Mesothelial cell of epicardium (in vitro differentiated cells): Measurements from ENCODE around the gene MYOF. TPM values are rescaled to one million over a fixed set of nuclear protein-coding genes. Genes with fewer than 3 reads are reported as not detected.

ENCODE experiments used
- DNase-seq, 2 experiments: peaks; one replicate each; pipeline ENCODE4 v3.0.0; 2021; ENCODE audit warnings: low spot score in 2 of 2; ENCODE audit not compliant: unreplicated experiment in 2 of 2
- H3K27ac Mint-ChIP-seq: 2 replicates; pipeline ENCODE4 v1.8.0; 2021; ENCODE audit warnings: mixed read lengths
- H3K27me3 Mint-ChIP-seq: 2 replicates; pipeline ENCODE4 v1.8.0; 2021; ENCODE audit warnings: low read depth, mixed read lengths
- H3K36me3 Mint-ChIP-seq: 2 replicates; pipeline ENCODE4 v1.8.0; 2021; ENCODE audit warnings: mixed read lengths
- H3K4me1 Mint-ChIP-seq: 2 replicates; pipeline ENCODE4 v1.8.0; 2021; ENCODE audit warnings: mixed read lengths
- H3K4me3 Mint-ChIP-seq: 2 replicates; pipeline ENCODE4 v1.8.0; 2021; ENCODE audit warnings: mild to moderate bottlenecking, moderate library complexity, mixed read lengths
- H3K9me3 Mint-ChIP-seq: 2 replicates; pipeline ENCODE4 v1.8.0; 2021; ENCODE audit warnings: mixed read lengths
- CTCF ChIP-seq: fragments of 200-600 bp; sonication (generic); IDR thresholded peaks from one replicate; pipeline ENCODE4 v1.5.0; 2021; ENCODE audit warnings: antibody characterized with exemption; ENCODE audit not compliant: unreplicated experiment
- total RNA-seq: library from RNA; stranded (reverse); gene quantifications from 3 replicates; pipeline ENCODE4 v1.2.1, GENCODE V29; 2021

MYOF gene
- total RNA-seq, 1 donor from 2014 or later, result 56.0 TPM

DNA sequence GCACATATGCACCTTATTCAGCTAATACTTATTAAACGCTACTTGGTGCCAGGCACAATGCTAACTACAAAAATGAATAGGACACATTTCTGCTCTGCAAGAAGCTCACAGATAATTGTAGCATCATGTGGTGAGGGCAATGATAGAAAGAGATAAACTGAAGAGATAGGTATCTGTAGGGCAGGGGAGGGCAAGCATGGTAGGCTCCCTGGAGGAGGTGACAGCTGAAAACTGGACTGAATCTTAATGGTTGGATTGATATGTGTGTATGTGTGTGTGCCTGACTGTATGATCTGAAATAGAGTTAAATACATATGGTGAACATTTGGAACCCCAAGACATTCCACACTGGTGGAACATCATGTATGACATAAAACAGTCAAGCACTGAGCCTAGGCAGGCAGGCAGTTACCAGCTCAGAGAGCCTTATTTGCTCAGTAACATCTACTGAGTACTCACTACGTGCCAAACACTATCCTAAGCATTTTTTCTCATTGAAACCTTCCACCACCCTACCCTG is 9.5 kb upstream of the MYOF start:
- H3K27ac Mint-ChIP-seq, result no peak overlapping the region
- H3K4me1 Mint-ChIP-seq, result peaks cover 3% of the 10 kb centered on the region

GRCh38 chr10:93488956-93489528 is 6.9 kb upstream of the MYOF start:
- DNase-seq, result no peak
- Mint-ChIP-seq H3K27ac (no peak overlapping the region), H3K27me3 (peaks cover 1% of the 10 kb centered on the region), H3K4me1 (peaks cover 5% of the 10 kb centered on the region), H3K4me3 (no peak overlapping the region), H3K36me3 (no peaks in the 10 kb centered on the region), H3K9me3 (no peaks in the 10 kb centered on the region)
- TF ChIP-seq CTCF, result no peak

More for the DNA sequence above, 9.5 kb upstream of the MYOF start:
- no peak for DNase-seq
- Mint-ChIP-seq H3K27me3 (peaks cover 8% of the 10 kb centered on the region), H3K9me3 (no peaks in the 10 kb centered on the region), H3K4me3 (no peak overlapping the region), H3K36me3 (no peaks in the 10 kb centered on the region)
- no peak for TF ChIP-seq CTCF

GRCh38 chr10:93485690-93486089 is 3.6 kb upstream of the MYOF start:
- Mint-ChIP-seq H3K4me3 (no peak overlapping the region), H3K27ac (no peak overlapping the region), H3K4me1 (peaks cover 15% of the 10 kb centered on the region)

DNA sequence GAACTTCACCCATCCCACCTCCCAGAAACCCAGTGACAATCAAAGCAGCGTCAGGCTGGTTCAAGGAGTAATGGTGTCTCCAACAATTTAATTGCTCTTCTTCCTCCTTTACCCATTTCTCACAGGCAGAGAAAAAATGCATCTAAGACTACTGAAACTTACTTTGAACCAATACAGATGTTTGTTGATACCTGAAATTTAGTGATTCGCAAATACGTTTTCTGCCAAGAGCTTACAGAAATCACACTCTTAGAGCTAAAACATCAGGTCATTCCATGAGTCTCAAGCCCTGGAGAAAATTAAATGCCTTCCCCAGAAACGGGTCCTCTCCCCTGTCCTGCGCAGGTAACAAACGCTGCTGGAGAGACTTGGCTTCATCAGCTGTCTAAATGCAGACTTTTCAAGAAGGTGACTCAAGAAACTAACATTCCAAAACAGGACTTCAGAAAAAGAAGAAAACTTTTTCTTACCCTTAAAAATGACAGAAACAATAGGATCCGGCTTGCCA is 443 bp downstream of the MYOF start:
- Mint-ChIP-seq H3K4me1 (peaks cover 31% of the 10 kb centered on the region), H3K27ac (peak overlapping the region; percentile 98), H3K4me3 (peak overlapping the region; percentile 87), H3K9me3 (no peaks in the 10 kb centered on the region), H3K27me3 (no peaks in the 10 kb centered on the region), H3K36me3 (no peaks in the 10 kb centered on the region)
- DNase-seq, result no peak
- no peak for TF ChIP-seq CTCF

More at GRCh38 chr10:93485690-93486089, 3.6 kb upstream of the MYOF start:
- no peaks in the 10 kb centered on the region for H3K9me3 Mint-ChIP-seq
- no peaks in the 10 kb centered on the region for H3K27me3 Mint-ChIP-seq
- no peak for TF ChIP-seq CTCF
- no peak for DNase-seq
- H3K36me3 Mint-ChIP-seq, result no peaks in the 10 kb centered on the region

DNA sequence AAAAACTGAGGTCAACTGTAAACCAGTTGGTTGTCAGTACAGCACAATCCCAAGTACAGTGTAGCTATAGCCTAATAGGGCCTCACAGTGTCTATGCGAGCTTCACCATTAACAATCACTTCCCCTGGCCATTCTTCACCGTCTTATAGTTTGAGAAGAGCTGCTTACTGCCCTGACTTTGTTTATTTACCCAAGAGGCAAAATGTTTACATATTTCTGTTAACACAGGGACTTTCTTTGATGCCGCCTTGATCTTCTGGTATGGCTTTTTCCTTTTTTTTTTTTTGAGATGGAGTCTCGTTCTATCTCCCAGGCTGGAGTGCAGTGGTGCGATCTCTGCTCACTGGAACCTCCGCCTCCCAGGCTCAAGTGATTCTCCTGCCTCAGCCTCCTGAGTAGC is 3.3 kb downstream of the MYOF start:
- Mint-ChIP-seq H3K27me3 (no peaks in the 10 kb centered on the region), H3K36me3 (no peaks in the 10 kb centered on the region), H3K9me3 (no peaks in the 10 kb centered on the region), H3K4me3 (no peak overlapping the region), H3K4me1 (peaks cover 43% of the 10 kb centered on the region), H3K27ac (peak overlapping the region; percentile 57)
- TF ChIP-seq CTCF, result no peak
- DNase-seq, result no peak

GRCh38 chr10:93476756-93477155 is 5.4 kb downstream of the MYOF start:
- Mint-ChIP-seq H3K4me3 (no peak overlapping the region), H3K36me3 (no peaks in the 10 kb centered on the region), H3K27me3 (no peaks in the 10 kb centered on the region), H3K4me1 (peaks cover 47% of the 10 kb centered on the region), H3K27ac (peak overlapping the region; percentile 54), H3K9me3 (no peaks in the 10 kb centered on the region)
- no peak for TF ChIP-seq CTCF
- no peak for DNase-seq
